Measurements from ENCODE around the gene EXOSC10. TPM values are rescaled to one million over a fixed set of nuclear protein-coding genes. Genes with fewer than 3 reads are reported as not detected.

Gene EXOSC10
- total RNA-seq, 1 donor from 2014 or later = 81.8 TPM

- Mint-ChIP-seq H3K9me3 (no peaks in the 10 kb centered on the region), H3K27me3 (no peaks in the 10 kb centered on the region), H3K36me3 (peaks cover 36% of the 10 kb centered on the region), H3K4me1 (ENCODE audit: unreplicated experiment) (no peaks in the 10 kb centered on the region), H3K4me3 (no peak overlapping the region), H3K27ac (no peak overlapping the region)
- TF ChIP-seq, protein P1, sequence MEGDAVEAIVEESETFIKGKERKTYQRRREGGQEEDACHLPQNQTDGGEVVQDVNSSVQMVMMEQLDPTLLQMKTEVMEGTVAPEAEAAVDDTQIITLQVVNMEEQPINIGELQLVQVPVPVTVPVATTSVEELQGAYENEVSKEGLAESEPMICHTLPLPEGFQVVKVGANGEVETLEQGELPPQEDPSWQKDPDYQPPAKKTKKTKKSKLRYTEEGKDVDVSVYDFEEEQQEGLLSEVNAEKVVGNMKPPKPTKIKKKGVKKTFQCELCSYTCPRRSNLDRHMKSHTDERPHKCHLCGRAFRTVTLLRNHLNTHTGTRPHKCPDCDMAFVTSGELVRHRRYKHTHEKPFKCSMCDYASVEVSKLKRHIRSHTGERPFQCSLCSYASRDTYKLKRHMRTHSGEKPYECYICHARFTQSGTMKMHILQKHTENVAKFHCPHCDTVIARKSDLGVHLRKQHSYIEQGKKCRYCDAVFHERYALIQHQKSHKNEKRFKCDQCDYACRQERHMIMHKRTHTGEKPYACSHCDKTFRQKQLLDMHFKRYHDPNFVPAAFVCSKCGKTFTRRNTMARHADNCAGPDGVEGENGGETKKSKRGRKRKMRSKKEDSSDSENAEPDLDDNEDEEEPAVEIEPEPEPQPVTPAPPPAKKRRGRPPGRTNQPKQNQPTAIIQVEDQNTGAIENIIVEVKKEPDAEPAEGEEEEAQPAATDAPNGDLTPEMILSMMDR (conservative IDR thresholded peaks at IDR 0.05) = no peak
- DNase-seq (ENCODE audit: extremely low spot score, unreplicated experiment) = no peak
These were observed 71.7 kb downstream of the EXOSC10 start for GRCh38 chr1:11028018-11028417.

- Mint-ChIP-seq H3K27ac (no peak overlapping the region), H3K9me3 (no peaks in the 10 kb centered on the region)
- TF ChIP-seq, protein P1 (conservative IDR thresholded peaks at IDR 0.05) = no peak
These were observed 72.4 kb downstream of the EXOSC10 start for GRCh38 chr1:11027316-11027715.

GRCh38 chr1:11026903-11027302 lies 72.8 kb downstream of the EXOSC10 start:
- DNase-seq (ENCODE audit: extremely low spot score, unreplicated experiment) = no peak
- H3K36me3 Mint-ChIP-seq = peaks cover 44% of the 10 kb centered on the region
- H3K27me3 Mint-ChIP-seq = no peaks in the 10 kb centered on the region
- H3K4me3 Mint-ChIP-seq = no peak overlapping the region
- no peaks in the 10 kb centered on the region for H3K9me3 Mint-ChIP-seq
- peak overlapping the region; percentile 17 for H3K27ac Mint-ChIP-seq
- TF ChIP-seq, protein P1 (conservative IDR thresholded peaks at IDR 0.05) = no peak
- H3K4me1 Mint-ChIP-seq (ENCODE audit: unreplicated experiment) = no peaks in the 10 kb centered on the region

More at GRCh38 chr1:11027316-11027715, 72.4 kb downstream of the EXOSC10 start:
- Mint-ChIP-seq H3K4me3 (no peak overlapping the region), H3K36me3 (peaks cover 39% of the 10 kb centered on the region), H3K4me1 (ENCODE audit: unreplicated experiment) (no peaks in the 10 kb centered on the region), H3K27me3 (no peaks in the 10 kb centered on the region)
- DNase-seq (ENCODE audit: extremely low spot score, unreplicated experiment) = no peak

DNA sequence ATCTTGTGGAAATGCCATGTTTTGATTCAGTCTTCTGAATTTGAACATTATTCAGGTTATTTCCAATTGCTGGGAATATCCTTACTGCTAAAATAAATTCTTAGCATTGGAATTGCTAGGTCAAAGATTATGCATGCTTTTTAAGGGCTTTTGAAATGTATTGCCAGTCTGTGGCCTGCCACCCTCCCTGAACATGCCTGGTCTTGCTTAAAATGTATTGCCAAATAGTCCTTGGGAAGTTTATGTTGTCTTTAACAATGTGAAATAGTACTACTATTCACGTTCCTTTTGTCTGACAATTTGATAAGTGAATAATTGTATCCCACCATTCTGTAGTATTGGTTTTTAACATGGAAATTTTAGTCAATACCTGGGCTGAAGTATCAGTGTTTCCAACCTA lies 73.6 kb downstream of the EXOSC10 start:
- Mint-ChIP-seq H3K4me1 (ENCODE audit: unreplicated experiment) (no peaks in the 10 kb centered on the region), H3K9me3 (no peaks in the 10 kb centered on the region), H3K36me3 (peaks cover 45% of the 10 kb centered on the region), H3K27ac (no peak overlapping the region), H3K27me3 (no peaks in the 10 kb centered on the region), H3K4me3 (no peak overlapping the region)
- no peak for DNase-seq (ENCODE audit: extremely low spot score, unreplicated experiment)
- TF ChIP-seq, protein P1 (conservative IDR thresholded peaks at IDR 0.05) = no peak

DNA sequence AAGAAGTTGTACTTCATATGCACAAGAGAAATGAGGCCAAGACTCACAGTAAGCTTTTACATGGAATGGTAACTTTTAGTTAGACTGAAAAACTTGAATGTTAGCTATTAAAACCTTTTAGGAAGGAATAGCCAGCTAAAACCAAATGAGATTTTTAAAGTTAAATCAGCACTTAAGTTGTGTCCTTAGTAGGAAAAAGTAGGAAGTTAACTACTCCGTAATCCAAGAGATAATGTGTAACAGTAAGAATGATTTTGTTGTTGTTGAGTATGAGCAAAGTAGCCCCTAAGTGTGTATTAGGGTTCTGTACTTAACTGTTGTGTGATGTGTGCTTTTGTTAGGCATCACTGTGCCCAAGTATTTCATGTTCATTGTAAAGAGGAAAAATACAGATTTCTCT lies 74.1 kb downstream of the EXOSC10 start:
- no peak overlapping the region for H3K27ac Mint-ChIP-seq

More for the DNA sequence above, 74.1 kb downstream of the EXOSC10 start:
- no peaks in the 10 kb centered on the region for H3K4me1 Mint-ChIP-seq (ENCODE audit: unreplicated experiment)
- DNase-seq (ENCODE audit: extremely low spot score, unreplicated experiment) = no peak
- H3K27me3 Mint-ChIP-seq = no peaks in the 10 kb centered on the region
- TF ChIP-seq, protein P1 (conservative IDR thresholded peaks at IDR 0.05) = no peak
- H3K4me3 Mint-ChIP-seq = no peak overlapping the region
- peaks cover 41% of the 10 kb centered on the region for H3K36me3 Mint-ChIP-seq
- no peaks in the 10 kb centered on the region for H3K9me3 Mint-ChIP-seq

Data from type B pancreatic cell (in vitro differentiated cells).